HepG2 (cell line): ENCODE data around the gene TEX51. TPM values are rescaled to one million over a fixed set of nuclear protein-coding genes. Genes with fewer than 3 reads are reported as not detected.

ENCODE experiments used
- ATF7 ChIP-seq, 2 experiments: fragments of 450-650 bp in 1 of 2; sonication (generic) in 1 of 2; formaldehyde crosslinking in 1 of 2; IDR thresholded peaks; 2 replicates each; pipeline versions ENCODE4 v1.4.0 to v1.6.1; 2016 to 2020; ENCODE audit warnings: antibody characterized with exemption in 1 of 2, mild to moderate bottlenecking in 1 of 2, missing genetic modification reagents in 1 of 2
- PAWR ChIP-seq: sonication (generic); formaldehyde crosslinking; IDR thresholded peaks from 2 replicates; pipeline ENCODE4 v1.4.0; 2020; ENCODE audit warnings: missing genetic modification reagents, mild to moderate bottlenecking, borderline replicate concordance
- PITX1 ChIP-seq: sonication (generic); formaldehyde crosslinking; IDR thresholded peaks from 2 replicates; pipeline ENCODE4 v1.5.1; 2020; ENCODE audit warnings: mild to moderate bottlenecking, missing genetic modification reagents
- RAD21 ChIP-seq: fragments of 450-650 bp; formaldehyde crosslinking; IDR thresholded peaks from 2 replicates; pipeline ENCODE4 v1.5.0; 2020; ENCODE audit warnings: mild to moderate bottlenecking
- RBFOX2 ChIP-seq: fragments of 200-400 bp; formaldehyde crosslinking; IDR thresholded peaks from 2 replicates; pipeline ENCODE4 v1.6.1; 2017; ENCODE audit warnings: low read depth, mild to moderate bottlenecking, low read length
- RFX5 ChIP-seq: IDR thresholded peaks from 2 replicates; pipeline ENCODE4 v1.6.1; 2011; ENCODE audit warnings: low read depth, low read length, improper control_type of control experiment
- SALL1 ChIP-seq: sonication (generic); formaldehyde crosslinking; IDR thresholded peaks from 2 replicates; pipeline ENCODE4 v1.8.0; 2022; ENCODE audit warnings: mild to moderate bottlenecking, missing genetic modification reagents
- SP5 ChIP-seq: IDR thresholded peaks from 2 replicates; pipeline ENCODE4 v1.6.1; 2016; ENCODE audit warnings: low read depth, borderline replicate concordance
- SRSF4 ChIP-seq: fragments of 200-400 bp; formaldehyde crosslinking; IDR thresholded peaks from one replicate; pipeline ENCODE4 v1.6.1; 2018; ENCODE audit warnings: mild to moderate bottlenecking, low read depth, low read length, moderate library complexity; ENCODE audit not compliant: poor library complexity, severe bottlenecking
- STAG1 ChIP-seq: sonication (generic); formaldehyde crosslinking; IDR thresholded peaks from 2 replicates; pipeline ENCODE4 v1.4.0; 2020; ENCODE audit warnings: missing genetic modification reagents
- ZBTB33 ChIP-seq: sonication (generic); formaldehyde crosslinking; IDR thresholded peaks from 2 replicates; pipeline ENCODE4 v1.4.0; 2020; ENCODE audit warnings: missing genetic modification reagents
- ZNF724P ChIP-seq: sonication (generic); formaldehyde crosslinking; IDR thresholded peaks from 2 replicates; pipeline ENCODE4 v1.8.0; 2022; ENCODE audit warnings: missing genetic modification reagents, borderline replicate concordance
- ZNF776 ChIP-seq: sonication (generic); formaldehyde crosslinking; IDR thresholded peaks from 2 replicates; pipeline ENCODE4 v1.4.0; 2020; ENCODE audit warnings: mild to moderate bottlenecking, missing genetic modification reagents
- ZNF891 ChIP-seq: sonication (generic); formaldehyde crosslinking; IDR thresholded peaks from 2 replicates; pipeline ENCODE4 v1.5.0; 2020; ENCODE audit warnings: mild to moderate bottlenecking, missing genetic modification reagents
- polyA plus RNA-seq, 8 experiments: library from polyadenylated mRNA; depleted of rRNA in 3 of 8; stranded (reverse) in 7 of 8; unstranded in 1 of 8; fragments of >200 nt; fragmentation: Illumina TruSeq in 4 of 8; extraction: Trizol in 4 of 8; gene quantifications; 2 replicates each; pipeline versions ENCODE4 v1.2.1 to v1.2.3, GENCODE V29; 2011 to 2016; ENCODE audit warnings: low read depth in 4 of 8, missing spikeins in 1 of 8, mixed read lengths in 1 of 8; ENCODE audit not compliant: insufficient read depth in 1 of 8
- total RNA-seq, 5 experiments: library from RNA; depleted of rRNA; stranded (reverse); fragments of >200 nt; fragmentation: Illumina TruSeq; extraction: Trizol; gene quantifications; 2 replicates each; pipeline ENCODE4 v1.2.3, GENCODE V29; 2016; ENCODE audit warnings: low read depth in 1 of 5
- TF ChIP-seq, protein P1 (sequence below): sonication (generic); formaldehyde crosslinking; IDR thresholded peaks from 2 replicates; pipeline ENCODE4 v1.5.1; 2020; ENCODE audit warnings: missing genetic modification reagents, mild to moderate bottlenecking, borderline replicate concordance
- TF ChIP-seq, protein P2 (sequence below): sonication (generic); formaldehyde crosslinking; IDR thresholded peaks from 2 replicates; pipeline ENCODE4 v1.4.0; 2020; ENCODE audit warnings: missing genetic modification reagents
- TF ChIP-seq, protein P3 (sequence below): sonication (generic); formaldehyde crosslinking; IDR thresholded peaks from 2 replicates; pipeline ENCODE4 v1.8.0; 2022; ENCODE audit warnings: mild to moderate bottlenecking, missing genetic modification reagents; ENCODE audit not compliant: insufficient replicate concordance
- TF ChIP-seq, protein P4 (sequence below): sonication (generic); formaldehyde crosslinking; IDR thresholded peaks from 2 replicates; pipeline ENCODE4 v1.8.0; 2022; ENCODE audit warnings: mild to moderate bottlenecking, missing genetic modification reagents, moderate library complexity

Gene TEX51
- total and polyA plus RNA-seq, 2 of the 13 experiments (the other 11 are each of a cell fraction or from before 2014, with no cell fraction given), result not detected

GRCh38 chr2:126886211-126886915 is 12.3 kb upstream of the TEX51 start (continued):
- TF ChIP-seq PAWR (CRISPR knock-in tag) (0 out of 2 replicates have a peak, but pooled peaks have one; percentile 26), ZNF891 (CRISPR knock-in tag) (0 out of 2 replicates have a peak, but pooled peaks have one; percentile 22), SP5 (peak; percentile 46; the same call in 1 of the 2 replicates), ATF7 (IDR thresholded peaks at IDR 0.05) (no peak), ATF7 (CRISPR knock-in tag; IDR thresholded peaks at IDR 0.05) (0 out of 2 replicates have a peak, but pooled peaks have one; percentile 2), RBFOX2 (no peak), ZNF724P (CRISPR knock-in tag) (no peak), SALL1 (peak; percentile 16; the same call in 1 of the 2 replicates), STAG1 (peak; percentile 51), RAD21 (CRISPR knock-in tag) (peak; percentile 46; the same call in 1 of the 2 replicates), RFX5 (no peak), ZNF776 (CRISPR knock-in tag) (no peak), PITX1 (CRISPR knock-in tag) (0 out of 2 replicates have a peak, but pooled peaks have one; percentile 50), SRSF4 (no peak), ZBTB33 (CRISPR knock-in tag) (0 out of 2 replicates have a peak, but pooled peaks have one; percentile 24)
- TF ChIP-seq, protein P1, sequence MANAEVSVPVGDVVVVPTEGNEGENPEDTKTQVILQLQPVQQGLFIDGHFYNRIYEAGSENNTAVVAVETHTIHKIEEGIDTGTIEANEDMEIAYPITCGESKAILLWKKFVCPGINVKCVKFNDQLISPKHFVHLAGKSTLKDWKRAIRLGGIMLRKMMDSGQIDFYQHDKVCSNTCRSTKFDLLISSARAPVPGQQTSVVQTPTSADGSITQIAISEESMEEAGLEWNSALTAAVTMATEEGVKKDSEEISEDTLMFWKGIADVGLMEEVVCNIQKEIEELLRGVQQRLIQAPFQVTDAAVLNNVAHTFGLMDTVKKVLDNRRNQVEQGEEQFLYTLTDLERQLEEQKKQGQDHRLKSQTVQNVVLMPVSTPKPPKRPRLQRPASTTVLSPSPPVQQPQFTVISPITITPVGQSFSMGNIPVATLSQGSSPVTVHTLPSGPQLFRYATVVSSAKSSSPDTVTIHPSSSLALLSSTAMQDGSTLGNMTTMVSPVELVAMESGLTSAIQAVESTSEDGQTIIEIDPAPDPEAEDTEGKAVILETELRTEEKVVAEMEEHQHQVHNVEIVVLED (CRISPR knock-in tag), result no peak
- TF ChIP-seq, protein P2, sequence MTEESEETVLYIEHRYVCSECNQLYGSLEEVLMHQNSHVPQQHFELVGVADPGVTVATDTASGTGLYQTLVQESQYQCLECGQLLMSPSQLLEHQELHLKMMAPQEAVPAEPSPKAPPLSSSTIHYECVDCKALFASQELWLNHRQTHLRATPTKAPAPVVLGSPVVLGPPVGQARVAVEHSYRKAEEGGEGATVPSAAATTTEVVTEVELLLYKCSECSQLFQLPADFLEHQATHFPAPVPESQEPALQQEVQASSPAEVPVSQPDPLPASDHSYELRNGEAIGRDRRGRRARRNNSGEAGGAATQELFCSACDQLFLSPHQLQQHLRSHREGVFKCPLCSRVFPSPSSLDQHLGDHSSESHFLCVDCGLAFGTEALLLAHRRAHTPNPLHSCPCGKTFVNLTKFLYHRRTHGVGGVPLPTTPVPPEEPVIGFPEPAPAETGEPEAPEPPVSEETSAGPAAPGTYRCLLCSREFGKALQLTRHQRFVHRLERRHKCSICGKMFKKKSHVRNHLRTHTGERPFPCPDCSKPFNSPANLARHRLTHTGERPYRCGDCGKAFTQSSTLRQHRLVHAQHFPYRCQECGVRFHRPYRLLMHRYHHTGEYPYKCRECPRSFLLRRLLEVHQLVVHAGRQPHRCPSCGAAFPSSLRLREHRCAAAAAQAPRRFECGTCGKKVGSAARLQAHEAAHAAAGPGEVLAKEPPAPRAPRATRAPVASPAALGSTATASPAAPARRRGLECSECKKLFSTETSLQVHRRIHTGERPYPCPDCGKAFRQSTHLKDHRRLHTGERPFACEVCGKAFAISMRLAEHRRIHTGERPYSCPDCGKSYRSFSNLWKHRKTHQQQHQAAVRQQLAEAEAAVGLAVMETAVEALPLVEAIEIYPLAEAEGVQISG (CRISPR knock-in tag), result peak; percentile 76
- TF ChIP-seq, protein P3, sequence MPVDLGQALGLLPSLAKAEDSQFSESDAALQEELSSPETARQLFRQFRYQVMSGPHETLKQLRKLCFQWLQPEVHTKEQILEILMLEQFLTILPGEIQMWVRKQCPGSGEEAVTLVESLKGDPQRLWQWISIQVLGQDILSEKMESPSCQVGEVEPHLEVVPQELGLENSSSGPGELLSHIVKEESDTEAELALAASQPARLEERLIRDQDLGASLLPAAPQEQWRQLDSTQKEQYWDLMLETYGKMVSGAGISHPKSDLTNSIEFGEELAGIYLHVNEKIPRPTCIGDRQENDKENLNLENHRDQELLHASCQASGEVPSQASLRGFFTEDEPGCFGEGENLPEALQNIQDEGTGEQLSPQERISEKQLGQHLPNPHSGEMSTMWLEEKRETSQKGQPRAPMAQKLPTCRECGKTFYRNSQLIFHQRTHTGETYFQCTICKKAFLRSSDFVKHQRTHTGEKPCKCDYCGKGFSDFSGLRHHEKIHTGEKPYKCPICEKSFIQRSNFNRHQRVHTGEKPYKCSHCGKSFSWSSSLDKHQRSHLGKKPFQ (CRISPR knock-in tag), result peak; percentile 44
- TF ChIP-seq, protein P4, sequence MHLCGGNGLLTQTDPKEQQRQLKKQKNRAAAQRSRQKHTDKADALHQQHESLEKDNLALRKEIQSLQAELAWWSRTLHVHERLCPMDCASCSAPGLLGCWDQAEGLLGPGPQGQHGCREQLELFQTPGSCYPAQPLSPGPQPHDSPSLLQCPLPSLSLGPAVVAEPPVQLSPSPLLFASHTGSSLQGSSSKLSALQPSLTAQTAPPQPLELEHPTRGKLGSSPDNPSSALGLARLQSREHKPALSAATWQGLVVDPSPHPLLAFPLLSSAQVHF (CRISPR knock-in tag), result no peak
